Measurements from ENCODE around the gene TRABD2B.

TRABD2B gene

GRCh38 chr1:47757226-47757975 lies 239.8 kb downstream of the TRABD2B start:
- no peak for DNase-seq (ENCODE audit: low read depth)

GRCh38 chr1:47756411-47756810 lies 240.8 kb downstream of the TRABD2B start:
- no peak for DNase-seq (ENCODE audit: low read depth)

- DNase-seq (ENCODE audit: low read depth): no peak
Observed at GRCh38 chr1:47756006-47756405, 241.2 kb downstream of the TRABD2B start.

- peak; percentile 23 for DNase-seq (ENCODE audit: low read depth)
Observed at GRCh38 chr1:47755101-47755990, 241.8 kb downstream of the TRABD2B start.

- no peak for DNase-seq (ENCODE audit: low read depth)
Observed at GRCh38 chr1:47754221-47754620, 243.0 kb downstream of the TRABD2B start.

GRCh38 chr1:47753808-47754207 lies 243.4 kb downstream of the TRABD2B start:
- DNase-seq (ENCODE audit: low read depth): no peak

GRCh38 chr1:47752559-47752958 lies 244.6 kb downstream of the TRABD2B start:
- DNase-seq (ENCODE audit: low read depth): no peak

- DNase-seq (ENCODE audit: low read depth): no peak
Observed at GRCh38 chr1:47751996-47752451, 245.2 kb downstream of the TRABD2B start.

GRCh38 chr1:47751193-47751592 lies 246.0 kb downstream of the TRABD2B start:
- DNase-seq (ENCODE audit: low read depth): no peak

- no peak for DNase-seq (ENCODE audit: low read depth)
Observed at GRCh38 chr1:47745715-47746609, 251.2 kb downstream of the TRABD2B start.

- no peak for DNase-seq (ENCODE audit: low read depth)
Observed at GRCh38 chr1:47742890-47743760, 254.1 kb downstream of the TRABD2B start.

GRCh38 chr1:47738560-47739182 lies 258.5 kb downstream of the TRABD2B start:
- peak; percentile 50 for DNase-seq (ENCODE audit: low read depth)

GRCh38 chr1:47732489-47732888 lies 264.7 kb downstream of the TRABD2B start:
- DNase-seq (ENCODE audit: low read depth): no peak

- no peak for DNase-seq (ENCODE audit: low read depth)
Observed at GRCh38 chr1:47731730-47732129, 265.5 kb downstream of the TRABD2B start.

GRCh38 chr1:47729685-47730084 lies 267.5 kb downstream of the TRABD2B start:
- no peak for DNase-seq (ENCODE audit: low read depth)

GRCh38 chr1:47727697-47728085 lies 269.5 kb downstream of the TRABD2B start:
- DNase-seq (ENCODE audit: low read depth): no peak

GRCh38 chr1:47727051-47727696 lies 270.0 kb downstream of the TRABD2B start:
- DNase-seq (ENCODE audit: low read depth): no peak

- DNase-seq (ENCODE audit: low read depth): peak; percentile 77
Observed at GRCh38 chr1:47725992-47726855, 271.0 kb downstream of the TRABD2B start.

GRCh38 chr1:47725511-47725991 lies 271.6 kb downstream of the TRABD2B start:
- DNase-seq (ENCODE audit: low read depth): no peak
